DOHH2 (cell line): ENCODE data around the gene BBOF1.
"Not testable (repeated sequence)": the region's sequence is repeated elsewhere in the genome, so short reads cannot be mapped to it uniquely, and the experiment has no call there.

ENCODE experiments used
- H3F3A ChIP-seq: fragments of 200-600 bp; sonication (generic), shearing (Covaris generic); 2 replicates; pipeline ENCODE4 v1.6.0; 2016; ENCODE audit warnings: antibody characterized with exemption, mild to moderate bottlenecking; ENCODE audit not compliant: control insufficient read depth, insufficient read depth
- H3K27ac ChIP-seq: fragments of 200-600 bp; sonication (generic); 2 replicates; pipeline ENCODE4 v1.5.1; 2014; ENCODE audit warnings: low read depth, mild to moderate bottlenecking, low read length, moderate library complexity
- H3K27me3 ChIP-seq: fragments of 200-600 bp; sonication (generic); 2 replicates; pipeline ENCODE4 v1.6.1; 2014; ENCODE audit warnings: mild to moderate bottlenecking, low read length, mixed read lengths; ENCODE audit not compliant: control insufficient read depth
- H3K36me3 ChIP-seq: fragments of 200-600 bp; sonication (generic); 2 replicates; pipeline ENCODE4 v1.6.1; 2014; ENCODE audit warnings: mild to moderate bottlenecking, low read length, moderate library complexity, mixed read lengths; ENCODE audit not compliant: control insufficient read depth
- H3K4me1 ChIP-seq: fragments of 200-600 bp; sonication (generic); 2 replicates; pipeline ENCODE4 v1.6.1; 2014; ENCODE audit warnings: mild to moderate bottlenecking, low read length, mixed read lengths; ENCODE audit not compliant: control insufficient read depth
- H3K4me2 ChIP-seq: fragments of 200-600 bp; sonication (generic); 2 replicates; pipeline ENCODE4 v1.6.0; 2014; ENCODE audit warnings: mild to moderate bottlenecking, low read length, moderate library complexity
- H3K4me3 ChIP-seq: fragments of 200-600 bp; sonication (generic); 2 replicates; pipeline ENCODE4 v1.5.1; 2014; ENCODE audit warnings: mild to moderate bottlenecking, low read length, mixed read lengths
- H3K79me2 ChIP-seq: fragments of 200-600 bp; sonication (generic); 2 replicates; pipeline ENCODE4 v1.6.1; 2014; ENCODE audit warnings: mild to moderate bottlenecking, low read length, mixed read lengths; ENCODE audit not compliant: control insufficient read depth
- H3K9me2 ChIP-seq: fragments of 200-600 bp; sonication (generic); replicated peaks from 2 replicates; pipeline ENCODE4 v1.6.1; 2014; ENCODE audit warnings: mild to moderate bottlenecking, low read length, mixed read lengths; ENCODE audit not compliant: control insufficient read depth
- H3K9me3 ChIP-seq: fragments of 200-600 bp; sonication (generic); 2 replicates; pipeline ENCODE4 v1.6.1; 2014; ENCODE audit warnings: antibody characterized with exemption, low read length, mixed read lengths; ENCODE audit not compliant: control insufficient read depth, insufficient read depth
- H4K20me1 ChIP-seq: fragments of 200-600 bp; sonication (generic); 2 replicates; pipeline ENCODE4 v1.6.0; 2014; ENCODE audit warnings: low read depth, mild to moderate bottlenecking, antibody characterized with exemption, low read length, moderate library complexity; ENCODE audit not compliant: control insufficient read depth, insufficient read depth
- EZH2phosphoT487 ChIP-seq: fragments of 200-600 bp; sonication (generic); IDR thresholded peaks from 2 replicates; pipeline ENCODE4 v1.6.1; 2017; ENCODE audit warnings: borderline replicate concordance, mild to moderate bottlenecking, antibody characterized with exemption, low read length, moderate library complexity, mixed read lengths
- TF ChIP-seq, protein P1 (sequence below): fragments of 200-600 bp; sonication (generic); IDR thresholded peaks from one replicate; pipeline ENCODE4 v1.5.1; 2014; ENCODE audit warnings: antibody characterized with exemption, mild to moderate bottlenecking, low read depth, low read length; ENCODE audit not compliant: poor library complexity, severe bottlenecking

The BBOF1 gene

GRCh38 chr14:74109369-74109768 is 90.2 kb downstream of the BBOF1 start:
- TF ChIP-seq EZH2phosphoT487, result no peak
- TF ChIP-seq, protein P1, sequence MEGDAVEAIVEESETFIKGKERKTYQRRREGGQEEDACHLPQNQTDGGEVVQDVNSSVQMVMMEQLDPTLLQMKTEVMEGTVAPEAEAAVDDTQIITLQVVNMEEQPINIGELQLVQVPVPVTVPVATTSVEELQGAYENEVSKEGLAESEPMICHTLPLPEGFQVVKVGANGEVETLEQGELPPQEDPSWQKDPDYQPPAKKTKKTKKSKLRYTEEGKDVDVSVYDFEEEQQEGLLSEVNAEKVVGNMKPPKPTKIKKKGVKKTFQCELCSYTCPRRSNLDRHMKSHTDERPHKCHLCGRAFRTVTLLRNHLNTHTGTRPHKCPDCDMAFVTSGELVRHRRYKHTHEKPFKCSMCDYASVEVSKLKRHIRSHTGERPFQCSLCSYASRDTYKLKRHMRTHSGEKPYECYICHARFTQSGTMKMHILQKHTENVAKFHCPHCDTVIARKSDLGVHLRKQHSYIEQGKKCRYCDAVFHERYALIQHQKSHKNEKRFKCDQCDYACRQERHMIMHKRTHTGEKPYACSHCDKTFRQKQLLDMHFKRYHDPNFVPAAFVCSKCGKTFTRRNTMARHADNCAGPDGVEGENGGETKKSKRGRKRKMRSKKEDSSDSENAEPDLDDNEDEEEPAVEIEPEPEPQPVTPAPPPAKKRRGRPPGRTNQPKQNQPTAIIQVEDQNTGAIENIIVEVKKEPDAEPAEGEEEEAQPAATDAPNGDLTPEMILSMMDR, result no peak
- Histone ChIP-seq H4K20me1 (no peaks in the 10 kb centered on the region), H3K36me3 (peaks cover 6% of the 10 kb centered on the region; the same call in 1 of the 2 replicates)

GRCh38 chr14:74111395-74112216 is 92.5 kb downstream of the BBOF1 start:
- H3K9me3 ChIP-seq, H4K20me1 ChIP-seq, H3K27me3 ChIP-seq, H3K4me3 ChIP-seq, H3K9me2 ChIP-seq, H3K4me1 ChIP-seq, H3K27ac ChIP-seq, H3K36me3 ChIP-seq, H3K79me2 ChIP-seq, H3F3A ChIP-seq, H3K4me2 ChIP-seq: not testable (repeated sequence)
- TF ChIP-seq, protein P1, result peak; percentile 31

More at GRCh38 chr14:74109369-74109768, 90.2 kb downstream of the BBOF1 start:
- peaks cover 5% of the 10 kb centered on the region; the same call in 1 of the 2 replicates for H3K4me1 ChIP-seq
- no peak overlapping the region for H3K4me3 ChIP-seq
- H3K9me3 ChIP-seq, result no peaks in the 10 kb centered on the region
- H3K79me2 ChIP-seq, result no peaks in the 10 kb centered on the region
- H3F3A ChIP-seq, result no peaks in the 10 kb centered on the region
- H3K4me2 ChIP-seq, result no peak overlapping the region
- H3K27me3 ChIP-seq, result no peaks in the 10 kb centered on the region
- H3K9me2 ChIP-seq, result no peaks in the 10 kb centered on the region
- no peak overlapping the region for H3K27ac ChIP-seq
